Mammary epithelial cell (primary cell): Measurements from ENCODE around the gene OR2C1.

Experiments used
- EZH2 ChIP-seq: IDR thresholded peaks from 2 replicates; pipeline ENCODE4 v1.6.1; 2012; ENCODE audit warnings: low read length, inconsistent platforms, borderline replicate concordance
- TF ChIP-seq, protein P1 (sequence below), 2 donors: IDR thresholded peaks in 1 of 2; conservative IDR thresholded peaks in 1 of 2; 2 replicates each; pipeline ENCODE4 v1.5.1; 2011 to 2012; ENCODE audit warnings: inconsistent platforms in 2 of 2, low read length in 2 of 2, mild to moderate bottlenecking in 2 of 2, control low read depth in 1 of 2, low read depth in 1 of 2; ENCODE audit not compliant: insufficient read depth in 1 of 2; ENCODE audit errors: extremely low read depth in 1 of 2

DNA sequence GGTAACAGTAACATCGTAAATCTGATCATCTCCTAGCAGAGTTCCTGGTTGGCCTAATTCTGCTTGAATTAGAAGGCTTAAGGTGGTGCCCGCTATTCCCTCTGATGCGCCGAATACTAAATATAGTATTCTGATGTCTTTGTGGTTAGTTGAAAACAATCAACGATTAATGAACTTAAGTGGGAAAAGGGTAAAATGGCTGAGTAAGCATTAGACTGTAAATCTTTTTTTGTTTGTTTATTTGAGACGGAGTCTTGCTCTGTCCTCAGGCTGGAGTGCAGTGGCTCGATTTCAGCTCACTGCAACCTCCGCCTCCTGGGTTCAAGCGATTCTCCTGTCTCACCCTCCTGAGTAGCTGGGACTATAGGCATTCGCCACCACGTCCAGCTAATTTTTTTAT, 13.4 kb downstream of the OR2C1 start:
- TF ChIP-seq, protein P1, sequence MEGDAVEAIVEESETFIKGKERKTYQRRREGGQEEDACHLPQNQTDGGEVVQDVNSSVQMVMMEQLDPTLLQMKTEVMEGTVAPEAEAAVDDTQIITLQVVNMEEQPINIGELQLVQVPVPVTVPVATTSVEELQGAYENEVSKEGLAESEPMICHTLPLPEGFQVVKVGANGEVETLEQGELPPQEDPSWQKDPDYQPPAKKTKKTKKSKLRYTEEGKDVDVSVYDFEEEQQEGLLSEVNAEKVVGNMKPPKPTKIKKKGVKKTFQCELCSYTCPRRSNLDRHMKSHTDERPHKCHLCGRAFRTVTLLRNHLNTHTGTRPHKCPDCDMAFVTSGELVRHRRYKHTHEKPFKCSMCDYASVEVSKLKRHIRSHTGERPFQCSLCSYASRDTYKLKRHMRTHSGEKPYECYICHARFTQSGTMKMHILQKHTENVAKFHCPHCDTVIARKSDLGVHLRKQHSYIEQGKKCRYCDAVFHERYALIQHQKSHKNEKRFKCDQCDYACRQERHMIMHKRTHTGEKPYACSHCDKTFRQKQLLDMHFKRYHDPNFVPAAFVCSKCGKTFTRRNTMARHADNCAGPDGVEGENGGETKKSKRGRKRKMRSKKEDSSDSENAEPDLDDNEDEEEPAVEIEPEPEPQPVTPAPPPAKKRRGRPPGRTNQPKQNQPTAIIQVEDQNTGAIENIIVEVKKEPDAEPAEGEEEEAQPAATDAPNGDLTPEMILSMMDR (conservative IDR thresholded peaks at IDR 0.05 in 1 of 2, IDR thresholded peaks at IDR 0.05 in 1 of 2; ENCODE audit: extremely low read depth in 1 of 2, insufficient read depth in 1 of 2, low read depth in 1 of 2, low read length in 2 of 2): no peak
- TF ChIP-seq EZH2: no peak
